ENCODE results near the gene HAPLN2.
A peak's percentile ranks its signal among the peaks of the same experiment; 100 is the strongest.

The HAPLN2 gene

DNA sequence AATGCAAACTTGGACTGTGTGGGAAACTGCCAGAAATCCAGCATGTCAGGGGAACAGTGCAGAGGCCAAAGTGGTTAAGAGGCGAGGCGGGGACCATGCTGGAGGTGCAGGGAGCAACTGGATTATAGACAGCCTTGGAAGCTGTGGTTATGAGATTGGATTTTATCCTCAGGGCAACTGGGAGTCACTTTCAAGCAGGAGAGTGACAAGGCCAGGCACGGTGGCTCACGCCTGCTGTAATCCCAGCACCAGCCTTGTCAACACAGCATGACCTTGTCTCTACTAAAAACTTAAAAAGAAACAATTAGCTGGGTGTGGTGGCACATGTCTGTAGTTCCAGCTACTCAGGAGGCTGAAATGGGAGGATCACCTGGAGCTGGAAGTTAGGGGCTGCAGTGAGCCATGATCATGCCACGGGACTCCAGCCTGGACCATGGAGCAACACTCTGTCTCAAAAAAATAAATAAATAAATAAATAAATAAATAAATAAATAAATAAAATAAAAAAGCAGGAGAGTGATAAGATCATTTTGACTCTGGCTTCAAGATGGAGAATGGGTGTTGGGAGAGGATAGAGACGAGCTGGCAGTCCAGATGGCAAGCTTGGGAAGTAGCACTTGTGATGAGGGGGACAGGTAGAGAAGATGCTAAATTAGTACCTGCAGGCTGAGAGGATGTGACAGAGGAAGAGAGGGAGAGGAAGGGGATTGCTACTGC lies 3.5 kb downstream of the HAPLN2 start (continued):
- TF ChIP-seq ZNF366 (tag by site-specific recombination; conservative IDR thresholded peaks at IDR 0.05) (peak; percentile 64), HOXD13 (CRISPR knock-in tag; IDR thresholded peaks at IDR 0.05; ENCODE audit: borderline replicate concordance) (no peak), HIC1 (tag by site-specific recombination; IDR thresholded peaks at IDR 0.05) (no peak), ZNF140 (tag by site-specific recombination; IDR thresholded peaks at IDR 0.05) (peak; percentile 97), KLF1 (tag by site-specific recombination; IDR thresholded peaks at IDR 0.05) (peak; percentile 57), ZNF114 (tag by site-specific recombination; IDR thresholded peaks at IDR 0.05) (no peak)

- CTCF ChIA-PET: interaction anchor here (0.5 to 14.1 kb wide), 27 partner anchors 10 to 1169 kb away, joined by 3 to 294 read pairs (median 5); partner anchors contain the start of genes BCAN, NAXE and NES
- Histone ChIP-seq H3K9me3 (ENCODE audit: control insufficient read depth, insufficient read depth, low read depth, low read length) (no peaks in the 10 kb centered on the region), H3K27ac (ENCODE audit: extremely low read depth, low read depth, low read length) (no peak overlapping the region), H3K36me3 (ENCODE audit: control insufficient read depth in 2 of 2, insufficient read depth in 1 of 2, low read length in 2 of 2) (no peaks in the 10 kb centered on the region), H3K4me3 (ENCODE audit: low read depth, low read length) (peak overlapping the region; percentile 35), H3K4me1 (ENCODE audit: control insufficient read depth, insufficient read depth, low read length) (no peaks in the 10 kb centered on the region; the same call in 1 of the 2 replicates)
- POLR2A ChIA-PET: interaction anchor here (0.6 to 2.1 kb wide), 14 partner anchors 8 to 144 kb away, joined by 3 to 11 read pairs (median 4); partner anchors contain the start of genes CRABP2 and PRCC
- TF ChIP-seq ZNF140 (tag by site-specific recombination; IDR thresholded peaks at IDR 0.05) (no peak), ZNF132 (tag by site-specific recombination; IDR thresholded peaks at IDR 0.05; ENCODE audit: borderline replicate concordance) (no peak), ZNF16 (tag by site-specific recombination; IDR thresholded peaks at IDR 0.05; ENCODE audit: low read depth) (no peak), ZNF580 (tag by site-specific recombination; IDR thresholded peaks at IDR 0.05) (no peak), SP7 (tag by site-specific recombination; IDR thresholded peaks at IDR 0.05) (0 out of 2 replicates have a peak, but pooled peaks have one; percentile 10), ZNF169 (tag by site-specific recombination; IDR thresholded peaks at IDR 0.05) (no peak), ZNF155 (tag by site-specific recombination; IDR thresholded peaks at IDR 0.05) (no peak), ZNF266 (tag by site-specific recombination; IDR thresholded peaks at IDR 0.05; ENCODE audit: low read depth) (no peak), ZNF596 (tag by site-specific recombination; IDR thresholded peaks at IDR 0.05) (0 out of 2 replicates have a peak, but pooled peaks have one; percentile 30), ZNF629 (tag by site-specific recombination; IDR thresholded peaks at IDR 0.05) (peak; percentile 27; the same call in 1 of the 2 replicates), ZBTB17 (tag by site-specific recombination; IDR thresholded peaks at IDR 0.05) (peak; percentile 76), ZNF621 (tag by site-specific recombination; IDR thresholded peaks at IDR 0.05) (no peak), ZBTB11 (tag by site-specific recombination; conservative IDR thresholded peaks at IDR 0.05; ENCODE audit: low read depth) (peak; percentile 31; the same call in 1 of the 2 replicates), REPIN1 (tag by site-specific recombination; IDR thresholded peaks at IDR 0.05; ENCODE audit: low read depth) (no peak), ZNF792 (tag by site-specific recombination; IDR thresholded peaks at IDR 0.05) (no peak), IKZF3 (tag by site-specific recombination; IDR thresholded peaks at IDR 0.05) (0 out of 2 replicates have a peak, but pooled peaks have one; percentile 43), ZNF658 (tag by site-specific recombination; IDR thresholded peaks at IDR 0.05) (no peak), ZNF660 (tag by site-specific recombination; IDR thresholded peaks at IDR 0.05) (peak; percentile 50; the same call in 1 of the 2 replicates), ZNF510 (tag by site-specific recombination; IDR thresholded peaks at IDR 0.05; ENCODE audit: insufficient replicate concordance) (no peak), ZNF423 (tag by site-specific recombination; IDR thresholded peaks at IDR 0.05) (peak; percentile 50; the same call in 1 of the 2 replicates), ZBTB8A (tag by site-specific recombination; IDR thresholded peaks at IDR 0.05) (peak; percentile 90), ZNF121 (tag by site-specific recombination; IDR thresholded peaks at IDR 0.05) (no peak), CTCF (tag by site-specific recombination; IDR thresholded peaks at IDR 0.05) (peak; percentile 50; the same call in 1 of the 2 replicates)
These were observed 5.0 kb downstream of the HAPLN2 start for GRCh38 chr1:156623946-156624813.
